ENCODE results near the gene CHST3. TPM values are rescaled to one million over a fixed set of nuclear protein-coding genes. Genes with fewer than 3 reads are reported as not detected.

Gene CHST3
- total RNA-seq, 1 donor from 2014 or later = 0.83 TPM

GRCh38 chr10:71948496-71949067, 15.6 kb upstream of the CHST3 start:
- no peak overlapping the region for H3K27ac Mint-ChIP-seq (ENCODE audit: unreplicated experiment)
- no peak for DNase-seq
- no peaks in the 10 kb centered on the region for H3K27me3 Mint-ChIP-seq (ENCODE audit: unreplicated experiment)
- no peak for TF ChIP-seq CTCF (IDR thresholded peaks at IDR 0.05; ENCODE audit: partially characterized antibody, unreplicated experiment)
- H3K9me3 Mint-ChIP-seq (ENCODE audit: unreplicated experiment) = peaks cover 8% of the 10 kb centered on the region
- no peak overlapping the region for H3K4me3 Mint-ChIP-seq (ENCODE audit: unreplicated experiment)
- no peaks in the 10 kb centered on the region for H3K4me1 Mint-ChIP-seq (ENCODE audit: low read depth, unreplicated experiment)
- peaks cover 14% of the 10 kb centered on the region for H3K36me3 Mint-ChIP-seq (ENCODE audit: unreplicated experiment)

- H3K27ac Mint-ChIP-seq (ENCODE audit: unreplicated experiment) = no peak overlapping the region
- no peaks in the 10 kb centered on the region for H3K4me1 Mint-ChIP-seq (ENCODE audit: low read depth, unreplicated experiment)
- no peak for DNase-seq
- peaks cover 25% of the 10 kb centered on the region for H3K36me3 Mint-ChIP-seq (ENCODE audit: unreplicated experiment)
- peaks cover 13% of the 10 kb centered on the region for H3K9me3 Mint-ChIP-seq (ENCODE audit: unreplicated experiment)
- H3K27me3 Mint-ChIP-seq (ENCODE audit: unreplicated experiment) = peaks cover 4% of the 10 kb centered on the region
- TF ChIP-seq CTCF (IDR thresholded peaks at IDR 0.05; ENCODE audit: partially characterized antibody, unreplicated experiment) = no peak
- no peak overlapping the region for H3K4me3 Mint-ChIP-seq (ENCODE audit: unreplicated experiment)
Measured at GRCh38 chr10:71950683-71951082, 13.5 kb upstream of the CHST3 start.

DNA sequence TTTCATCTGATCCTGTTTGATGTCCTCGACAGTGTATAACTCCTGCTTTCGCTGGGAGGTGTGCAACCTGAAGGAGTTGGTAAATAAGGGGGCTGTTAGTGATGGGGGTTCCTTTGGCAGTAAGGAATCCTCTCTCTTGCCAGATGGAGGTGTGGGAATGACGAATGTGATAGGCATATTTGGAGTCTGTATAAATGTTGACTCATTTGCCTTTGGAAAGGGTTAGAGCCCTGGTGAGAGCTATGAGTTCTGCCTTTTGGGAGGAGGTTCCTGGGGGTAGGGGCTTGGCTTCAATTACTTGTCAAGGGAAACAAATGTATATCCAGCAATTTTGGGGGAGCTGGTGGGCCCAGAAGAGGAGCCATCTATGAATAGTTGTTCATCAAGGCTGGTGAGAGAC, 11.4 kb upstream of the CHST3 start:
- Mint-ChIP-seq H3K4me3 (ENCODE audit: unreplicated experiment) (no peak overlapping the region), H3K27me3 (ENCODE audit: unreplicated experiment) (peaks cover 4% of the 10 kb centered on the region), H3K4me1 (ENCODE audit: low read depth, unreplicated experiment) (no peaks in the 10 kb centered on the region), H3K9me3 (ENCODE audit: unreplicated experiment) (peaks cover 8% of the 10 kb centered on the region), H3K27ac (ENCODE audit: unreplicated experiment) (no peak overlapping the region), H3K36me3 (ENCODE audit: unreplicated experiment) (peaks cover 13% of the 10 kb centered on the region)
- DNase-seq = no peak
- no peak for TF ChIP-seq CTCF (IDR thresholded peaks at IDR 0.05; ENCODE audit: partially characterized antibody, unreplicated experiment)

GRCh38 chr10:71957546-71958275, 6.5 kb upstream of the CHST3 start:
- Mint-ChIP-seq H3K9me3 (ENCODE audit: unreplicated experiment) (peaks cover 5% of the 10 kb centered on the region), H3K27ac (ENCODE audit: unreplicated experiment) (no peak overlapping the region), H3K4me1 (ENCODE audit: low read depth, unreplicated experiment) (no peaks in the 10 kb centered on the region), H3K27me3 (ENCODE audit: unreplicated experiment) (peaks cover 10% of the 10 kb centered on the region), H3K4me3 (ENCODE audit: unreplicated experiment) (no peak overlapping the region), H3K36me3 (ENCODE audit: unreplicated experiment) (peaks cover 17% of the 10 kb centered on the region)
- no peak for TF ChIP-seq CTCF (IDR thresholded peaks at IDR 0.05; ENCODE audit: partially characterized antibody, unreplicated experiment)
- DNase-seq = no peak

DNA sequence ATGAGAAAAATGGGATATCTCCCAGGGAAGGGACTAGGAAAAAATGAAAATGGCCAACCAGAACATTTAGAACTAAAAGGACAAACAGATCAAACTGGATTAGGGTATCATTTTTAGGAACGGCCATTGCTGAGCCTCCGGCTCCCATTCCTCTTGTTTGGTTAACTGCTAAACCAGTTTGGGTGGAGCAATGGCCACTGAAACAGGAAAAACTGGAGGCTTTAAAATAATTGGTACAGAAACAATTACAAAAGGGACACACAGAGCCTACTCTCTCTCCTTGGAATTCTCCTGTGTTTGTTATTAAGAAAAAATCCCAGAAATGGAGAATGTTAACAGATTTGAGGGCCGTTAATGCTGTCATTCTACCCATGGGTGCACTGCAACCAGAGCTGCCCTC, 4.7 kb upstream of the CHST3 start:
- Mint-ChIP-seq H3K27me3 (ENCODE audit: unreplicated experiment) (peaks cover 14% of the 10 kb centered on the region), H3K4me3 (ENCODE audit: unreplicated experiment) (no peak overlapping the region), H3K4me1 (ENCODE audit: low read depth, unreplicated experiment) (no peaks in the 10 kb centered on the region), H3K36me3 (ENCODE audit: unreplicated experiment) (peaks cover 16% of the 10 kb centered on the region), H3K9me3 (ENCODE audit: unreplicated experiment) (peaks cover 4% of the 10 kb centered on the region), H3K27ac (ENCODE audit: unreplicated experiment) (no peak overlapping the region)
- no peak for TF ChIP-seq CTCF (IDR thresholded peaks at IDR 0.05; ENCODE audit: partially characterized antibody, unreplicated experiment)
- no peak for DNase-seq

Measured in glutamatergic neuron (in vitro differentiated cells).